ENCODE data around the gene PDZRN3.

GRCh38 chr3:73447111-73447510, 177.6 kb downstream of the PDZRN3 start:
- TF ChIP-seq EZH2 (IDR thresholded peaks at IDR 0.05; ENCODE audit: insufficient read depth, poor library complexity, severe bottlenecking) (no peak), EZH2phosphoT487 (IDR thresholded peaks at IDR 0.05; ENCODE audit: insufficient read depth, low read depth) (no peak)
